Nucleus accumbens (tissue), 56 donors: ENCODE measurements around the gene NF2.
"Not testable (repeated sequence)": the region's sequence is repeated elsewhere in the genome, so short reads cannot be mapped to it uniquely, and the experiment has no call there.

Source experiments
- DNase-seq, 56 donors: peaks; one replicate each; lab custom pipeline; 2025; lab: John Stamatoyannopoulos, UW

Gene NF2

GRCh38 chr22:29594447-29594846 lies 9.0 kb upstream of the NF2 start:
- DNase-seq: not testable (repeated sequence)

- no peak for DNase-seq
Observed at GRCh38 chr22:29596408-29596807, 7.0 kb upstream of the NF2 start.

- DNase-seq: not testable (repeated sequence)
Observed at GRCh38 chr22:29597871-29598683, 5.4 kb upstream of the NF2 start.

- no peak for DNase-seq
Observed at GRCh38 chr22:29598684-29599020, 4.8 kb upstream of the NF2 start.

- DNase-seq: peak in 3 of 56 donors; percentile 14 to 44 (median 35)
Observed at GRCh38 chr22:29604076-29604360, 585 bp downstream of the NF2 start.

- no peak for DNase-seq
Observed at GRCh38 chr22:29605527-29605850, 2.1 kb downstream of the NF2 start.

- no peak for DNase-seq
Observed at GRCh38 chr22:29606320-29606719, 2.9 kb downstream of the NF2 start.

GRCh38 chr22:29607426-29607825 lies 4.0 kb downstream of the NF2 start:
- DNase-seq: no peak

- DNase-seq: no peak
Observed at GRCh38 chr22:29609139-29609538, 5.7 kb downstream of the NF2 start.

GRCh38 chr22:29610780-29611179 lies 7.3 kb downstream of the NF2 start:
- no peak for DNase-seq

- no peak for DNase-seq
Observed at GRCh38 chr22:29615705-29616327, 12.4 kb downstream of the NF2 start.

- DNase-seq: no peak
Observed at GRCh38 chr22:29617922-29618629, 14.6 kb downstream of the NF2 start.

- no peak for DNase-seq
Observed at GRCh38 chr22:29621761-29622526, 18.5 kb downstream of the NF2 start.

- no peak for DNase-seq
Observed at GRCh38 chr22:29623059-29623458, 19.6 kb downstream of the NF2 start.

- DNase-seq: no peak
Observed at GRCh38 chr22:29623553-29624169, 20.2 kb downstream of the NF2 start.

- DNase-seq: peak in 21 of 56 donors; percentile 3 to 61 (median 19)
Observed at GRCh38 chr22:29625090-29625825, 21.8 kb downstream of the NF2 start.

GRCh38 chr22:29626497-29627195 lies 23.2 kb downstream of the NF2 start:
- DNase-seq: no peak

- no peak for DNase-seq
Observed at GRCh38 chr22:29627196-29627535, 23.7 kb downstream of the NF2 start.
